GM12878 (cell line): ENCODE results near the gene FEZF2. TPM values are rescaled to one million over a fixed set of nuclear protein-coding genes. Genes with fewer than 3 reads are reported as not detected.

Experiments used
- ATAC-seq: fragments of 200-7000 bp; cut with Tn5 transposase; 3 replicates; pipeline ENCODE4 v1.9.1; 2020; ENCODE audit warnings: mild to moderate bottlenecking, moderate library complexity
- BruUV-seq: library from RNA; stranded (reverse); fragments of 400-500 nt; replicated peaks from 2 replicates; lab custom pipeline; 2021; lab: Mats Ljungman, UMichigan
- CTCF ChIA-PET: fragments of 300-600 bp; sonication (Branson Sonifier 250); formaldehyde crosslinking; extraction: SDS; loops from one replicate; lab custom pipeline; 2021; ENCODE audit warnings: inconsistent platforms; lab: Yijun Ruan, JAX
- POLR2A ChIA-PET: fragments of 350-600 bp; formaldehyde crosslinking; extraction: SDS; loops from one replicate; lab custom pipeline; 2021; ENCODE audit warnings: inconsistent platforms; lab: Charles Lee
- RAD21 ChIA-PET: fragments of 300-600 bp; sonication (Branson Sonifier 250); formaldehyde crosslinking; loops from one replicate; lab custom pipeline; 2023; ENCODE audit warnings: antibody characterized with exemption; ENCODE audit not compliant: unreplicated experiment; lab: Charles Lee
- SMC1A ChIA-PET: fragments of 300-600 bp; sonication (Branson Sonifier 250); formaldehyde crosslinking; loops from one replicate; lab custom pipeline; 2023; ENCODE audit not compliant: unreplicated experiment, uncharacterized antibody; lab: Charles Lee
- DNase-seq: peaks from one replicate; pipeline ENCODE4 v3.0.0-alpha.2; 2011; ENCODE audit warnings: low read depth, low spot score
- FAIRE-seq: peaks from 3 replicates; lab custom pipeline; 2011; peaks lifted over from hg19 to GRCh38; lab: Jason Lieb, UNC
- H2AFZ ChIP-seq: 2 replicates; pipeline ENCODE4 v1.6.0; 2011; ENCODE audit warnings: low read depth, low read length, control low read depth; ENCODE audit not compliant: control insufficient read depth
- H3K27ac ChIP-seq: 2 replicates; pipeline ENCODE4 v1.5.1; 2011; ENCODE audit warnings: control low read depth; ENCODE audit not compliant: control insufficient read depth, insufficient read depth
- H3K27me3 ChIP-seq, 2 experiments: replicated peaks in 1 of 2; 2 replicates each; pipeline versions ENCODE4 v1.6.0 to v1.6.1; 2011; ENCODE audit warnings: low read length in 1 of 2; ENCODE audit not compliant: control insufficient read depth in 2 of 2, insufficient read depth in 2 of 2
- H3K36me3 ChIP-seq, 2 experiments: 2 replicates each; pipeline ENCODE4 v1.5.1; 2011; ENCODE audit warnings: low read length in 1 of 2; ENCODE audit not compliant: control insufficient read depth in 2 of 2, insufficient read depth in 2 of 2
- H3K4me1 ChIP-seq: 2 replicates; pipeline ENCODE4 v1.6.1; 2011; ENCODE audit warnings: mild to moderate bottlenecking, low read length, moderate library complexity, mixed read lengths; ENCODE audit not compliant: control insufficient read depth, insufficient read depth
- H3K4me2 ChIP-seq: 2 replicates; pipeline ENCODE4 v1.6.0; 2011; ENCODE audit warnings: control low read depth; ENCODE audit not compliant: control insufficient read depth, insufficient read depth
- H3K4me3 ChIP-seq: fragments of 200-600 bp; sonication (generic); 2 replicates; pipeline ENCODE4 v1.5.1; 2016
- H3K79me2 ChIP-seq: 2 replicates; pipeline ENCODE4 v1.6.0; 2011; ENCODE audit warnings: low read length; ENCODE audit not compliant: control insufficient read depth, insufficient read depth
- H3K9ac ChIP-seq: 2 replicates; pipeline ENCODE4 v1.8.0; 2011; ENCODE audit warnings: low read length, control low read depth, mixed read lengths; ENCODE audit not compliant: control insufficient read depth, insufficient read depth
- H3K9me3 ChIP-seq: replicated peaks from 3 replicates; pipeline ENCODE4 v1.5.1; 2011; ENCODE audit warnings: mild to moderate bottlenecking, low read length; ENCODE audit not compliant: control insufficient read depth, insufficient read depth
- H4K20me1 ChIP-seq: 2 replicates; pipeline ENCODE4 v1.6.0; 2011; ENCODE audit not compliant: control insufficient read depth, insufficient read depth
- CREB1 ChIP-seq: IDR thresholded peaks from 2 replicates; pipeline ENCODE4 v1.6.1; 2012; ENCODE audit warnings: low read depth, mild to moderate bottlenecking, inconsistent platforms
- HCFC1 ChIP-seq: fragments of 150-350 bp; IDR thresholded peaks from 2 replicates; pipeline ENCODE4 v1.6.1; 2014; ENCODE audit warnings: low read length
- HDGF ChIP-seq: fragments of 450-650 bp; IDR thresholded peaks from 2 replicates; pipeline ENCODE4 v1.6.1; 2016; ENCODE audit warnings: antibody characterized with exemption
- LARP7 ChIP-seq: fragments of 450-650 bp; IDR thresholded peaks from 2 replicates; pipeline ENCODE4 v1.6.1; 2017; ENCODE audit warnings: mild to moderate bottlenecking
- MEF2A ChIP-seq: IDR thresholded peaks from 2 replicates; pipeline ENCODE4 v1.6.1; 2011; ENCODE audit warnings: low read depth, mild to moderate bottlenecking, low read length, moderate library complexity; ENCODE audit not compliant: insufficient read depth
- NR2C2 ChIP-seq: IDR thresholded peaks from 2 replicates; pipeline ENCODE4 v1.6.1; 2011; ENCODE audit warnings: borderline replicate concordance, low read depth; ENCODE audit not compliant: control insufficient read depth, insufficient read length
- PAX8 ChIP-seq: fragments of 450-650 bp; IDR thresholded peaks from 2 replicates; pipeline ENCODE4 v1.6.1; 2017; ENCODE audit warnings: mild to moderate bottlenecking, moderate library complexity
- POLR2A ChIP-seq: IDR thresholded peaks from 2 replicates; pipeline ENCODE4 v1.6.1; 2011; ENCODE audit warnings: low read depth, mild to moderate bottlenecking, low read length
- RUNX3 ChIP-seq: IDR thresholded peaks from 2 replicates; pipeline ENCODE4 v1.6.1; 2012; ENCODE audit warnings: low read length, inconsistent platforms
- SMAD1 ChIP-seq: fragments of 450-650 bp; IDR thresholded peaks from 2 replicates; pipeline ENCODE4 v1.6.1; 2018; ENCODE audit warnings: mild to moderate bottlenecking, low read depth; ENCODE audit not compliant: partially characterized antibody
- SUZ12 ChIP-seq: fragments of 200-600 bp; sonication (generic); IDR thresholded peaks from one replicate; pipeline ENCODE4 v1.6.1; 2018; ENCODE audit warnings: antibody characterized with exemption, mild to moderate bottlenecking; ENCODE audit not compliant: unreplicated experiment
- ZBTB11 ChIP-seq: fragments of 450-650 bp; formaldehyde crosslinking; IDR thresholded peaks from 2 replicates; pipeline ENCODE4 v1.5.0; 2022; ENCODE audit warnings: mild to moderate bottlenecking, missing genetic modification characterization
- ZNF384 ChIP-seq: IDR thresholded peaks from 2 replicates; pipeline ENCODE4 v1.6.1; 2012; ENCODE audit warnings: low read depth, mild to moderate bottlenecking, low read length, improper control_type of control experiment, borderline replicate concordance
- WGBS: methylation state at CpG from one replicate; pipeline ENCODE4 v1.1.6; 2016; ENCODE audit warnings: low lambda C conversion rate; ENCODE audit not compliant: insufficient replicate concordance, insufficient coverage; ENCODE audit errors: missing lambda C conversion rate; 5-methylcytosine and 5-hydroxymethylcytosine counted together
- in situ Hi-C: fragments of 300-500 bp; cut with MboI; formaldehyde crosslinking; loops from 9 replicates; pipeline ENCODE4 v1.14.3; 2018; ENCODE audit warnings: mixed read lengths
- intact Hi-C: fragments of 100-400 bp; cut with micrococcal nuclease; formaldehyde crosslinking; loops from one replicate; pipeline ENCODE4 v1.14.2; 2022; ENCODE audit not compliant: unreplicated experiment
- polyA plus RNA-seq, 11 experiments: library from polyadenylated mRNA; depleted of rRNA in 4 of 11; unstranded in 6 of 11; stranded (reverse) in 5 of 11; fragments of >200 nt; fragmentation: Nextera tagmentation in 4 of 11; fragmentation: Illumina TruSeq in 1 of 11; extraction: Ambion mirVana in 4 of 11; extraction: Trizol in 1 of 11; gene quantifications; 1 replicate in 1 of 11; 2 replicates in 10 of 11; pipeline versions ENCODE4 v1.2.1 to v1.2.3, GENCODE V29; 2011 to 2016; ENCODE audit warnings: inconsistent platforms in 2 of 11, missing spikeins in 2 of 11, low read depth in 1 of 11
- total RNA-seq, 4 experiments: library from RNA; depleted of rRNA in 3 of 4; stranded (reverse); fragments of >200 nt in 3 of 4; fragmentation: Illumina TruSeq in 1 of 4; extraction: Trizol in 1 of 4; gene quantifications; 2 replicates each; pipeline versions ENCODE4 v1.2.1 to v1.2.3, GENCODE V29; 2013 to 2021
- TF ChIP-seq, protein P1 (sequence below): IDR thresholded peaks from 2 replicates; pipeline ENCODE4 v1.6.1; 2012; ENCODE audit warnings: low read depth, low read length, improper control_type of control experiment
- TF ChIP-seq, protein P2 (sequence below): fragments of 450-650 bp; IDR thresholded peaks from 2 replicates; pipeline ENCODE4 v1.6.1; 2016; ENCODE audit warnings: mild to moderate bottlenecking
- TF ChIP-seq, protein P3 (sequence below): fragments of 450-650 bp; IDR thresholded peaks from 2 replicates; pipeline ENCODE4 v1.6.1; 2017; ENCODE audit warnings: mild to moderate bottlenecking, moderate library complexity

Gene FEZF2
- total and polyA plus RNA-seq, 10 of the 15 experiments (the other 5 are each of a cell fraction or from before 2014, with no cell fraction given): not detected

GRCh38 chr3:62379321-62379798 lies 6.0 kb upstream of the FEZF2 start:
- in situ Hi-C loops: no loop called here
- no peaks in the 10 kb centered on the region for H4K20me1 ChIP-seq
- ATAC-seq: no peak
- no peaks in the 10 kb centered on the region for H3K36me3 ChIP-seq
- peaks cover 3 to 15% of the 10 kb centered on the region in 2 experiments; a peak in 3 of 4 replicates for H3K27me3 ChIP-seq
- BruUV-seq: no TSS peak
- CTCF ChIA-PET: interaction anchor here (0.6 kb wide), 1 partner anchor 140 kb away, joined by 3 read pairs; no protein-coding TSS in a partner anchor
- intact Hi-C loops: no loop called here
- no peaks in the 10 kb centered on the region for H3K79me2 ChIP-seq
- DNase-seq: no peak
- WGBS: 21% methylated on average over 21 of the region's 21 CpGs
- no peak overlapping the region for H2AFZ ChIP-seq
- no peak overlapping the region for H3K9ac ChIP-seq
- RAD21 ChIA-PET: no interaction called here
- no peak overlapping the region for H3K4me3 ChIP-seq
- no peaks in the 10 kb centered on the region for H3K9me3 ChIP-seq
- SMC1A ChIA-PET: no interaction called here
- H3K4me2 ChIP-seq: no peak overlapping the region
- H3K4me1 ChIP-seq: no peaks in the 10 kb centered on the region
- FAIRE-seq: no peak
- H3K27ac ChIP-seq: no peak overlapping the region
- POLR2A ChIA-PET: no interaction called here
- TF ChIP-seq ZNF384: no peak
- TF ChIP-seq, protein P1, sequence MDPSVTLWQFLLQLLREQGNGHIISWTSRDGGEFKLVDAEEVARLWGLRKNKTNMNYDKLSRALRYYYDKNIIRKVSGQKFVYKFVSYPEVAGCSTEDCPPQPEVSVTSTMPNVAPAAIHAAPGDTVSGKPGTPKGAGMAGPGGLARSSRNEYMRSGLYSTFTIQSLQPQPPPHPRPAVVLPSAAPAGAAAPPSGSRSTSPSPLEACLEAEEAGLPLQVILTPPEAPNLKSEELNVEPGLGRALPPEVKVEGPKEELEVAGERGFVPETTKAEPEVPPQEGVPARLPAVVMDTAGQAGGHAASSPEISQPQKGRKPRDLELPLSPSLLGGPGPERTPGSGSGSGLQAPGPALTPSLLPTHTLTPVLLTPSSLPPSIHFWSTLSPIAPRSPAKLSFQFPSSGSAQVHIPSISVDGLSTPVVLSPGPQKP: no peak
- TF ChIP-seq CREB1: no peak
- TF ChIP-seq ZBTB11 (CRISPR knock-in tag): no peak
- TF ChIP-seq SUZ12: no peak
- TF ChIP-seq POLR2A: no peak
- TF ChIP-seq NR2C2: no peak
- TF ChIP-seq PAX8: no peak
- no peak for TF ChIP-seq RUNX3
- TF ChIP-seq, protein P2, sequence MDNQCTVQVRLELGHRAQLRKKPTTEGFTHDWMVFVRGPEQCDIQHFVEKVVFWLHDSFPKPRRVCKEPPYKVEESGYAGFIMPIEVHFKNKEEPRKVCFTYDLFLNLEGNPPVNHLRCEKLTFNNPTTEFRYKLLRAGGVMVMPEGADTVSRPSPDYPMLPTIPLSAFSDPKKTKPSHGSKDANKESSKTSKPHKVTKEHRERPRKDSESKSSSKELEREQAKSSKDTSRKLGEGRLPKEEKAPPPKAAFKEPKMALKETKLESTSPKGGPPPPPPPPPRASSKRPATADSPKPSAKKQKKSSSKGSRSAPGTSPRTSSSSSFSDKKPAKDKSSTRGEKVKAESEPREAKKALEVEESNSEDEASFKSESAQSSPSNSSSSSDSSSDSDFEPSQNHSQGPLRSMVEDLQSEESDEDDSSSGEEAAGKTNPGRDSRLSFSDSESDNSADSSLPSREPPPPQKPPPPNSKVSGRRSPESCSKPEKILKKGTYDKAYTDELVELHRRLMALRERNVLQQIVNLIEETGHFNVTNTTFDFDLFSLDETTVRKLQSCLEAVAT: no peak
- TF ChIP-seq, protein P3, sequence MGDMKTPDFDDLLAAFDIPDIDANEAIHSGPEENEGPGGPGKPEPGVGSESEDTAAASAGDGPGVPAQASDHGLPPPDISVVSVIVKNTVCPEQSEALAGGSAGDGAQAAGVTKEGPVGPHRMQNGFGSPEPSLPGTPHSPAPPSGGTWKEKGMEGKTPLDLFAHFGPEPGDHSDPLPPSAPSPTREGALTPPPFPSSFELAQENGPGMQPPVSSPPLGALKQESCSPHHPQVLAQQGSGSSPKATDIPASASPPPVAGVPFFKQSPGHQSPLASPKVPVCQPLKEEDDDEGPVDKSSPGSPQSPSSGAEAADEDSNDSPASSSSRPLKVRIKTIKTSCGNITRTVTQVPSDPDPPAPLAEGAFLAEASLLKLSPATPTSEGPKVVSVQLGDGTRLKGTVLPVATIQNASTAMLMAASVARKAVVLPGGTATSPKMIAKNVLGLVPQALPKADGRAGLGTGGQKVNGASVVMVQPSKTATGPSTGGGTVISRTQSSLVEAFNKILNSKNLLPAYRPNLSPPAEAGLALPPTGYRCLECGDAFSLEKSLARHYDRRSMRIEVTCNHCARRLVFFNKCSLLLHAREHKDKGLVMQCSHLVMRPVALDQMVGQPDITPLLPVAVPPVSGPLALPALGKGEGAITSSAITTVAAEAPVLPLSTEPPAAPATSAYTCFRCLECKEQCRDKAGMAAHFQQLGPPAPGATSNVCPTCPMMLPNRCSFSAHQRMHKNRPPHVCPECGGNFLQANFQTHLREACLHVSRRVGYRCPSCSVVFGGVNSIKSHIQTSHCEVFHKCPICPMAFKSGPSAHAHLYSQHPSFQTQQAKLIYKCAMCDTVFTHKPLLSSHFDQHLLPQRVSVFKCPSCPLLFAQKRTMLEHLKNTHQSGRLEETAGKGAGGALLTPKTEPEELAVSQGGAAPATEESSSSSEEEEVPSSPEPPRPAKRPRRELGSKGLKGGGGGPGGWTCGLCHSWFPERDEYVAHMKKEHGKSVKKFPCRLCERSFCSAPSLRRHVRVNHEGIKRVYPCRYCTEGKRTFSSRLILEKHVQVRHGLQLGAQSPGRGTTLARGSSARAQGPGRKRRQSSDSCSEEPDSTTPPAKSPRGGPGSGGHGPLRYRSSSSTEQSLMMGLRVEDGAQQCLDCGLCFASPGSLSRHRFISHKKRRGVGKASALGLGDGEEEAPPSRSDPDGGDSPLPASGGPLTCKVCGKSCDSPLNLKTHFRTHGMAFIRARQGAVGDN: no peak
- TF ChIP-seq HCFC1: no peak
- no peak for TF ChIP-seq HDGF
- TF ChIP-seq SMAD1: no peak
- no peak for TF ChIP-seq MEF2A
- TF ChIP-seq LARP7: no peak
